A673 (cell line): Measurements from ENCODE around the gene SLC35D2. TPM values are rescaled to one million over a fixed set of nuclear protein-coding genes. Genes with fewer than 3 reads are reported as not detected.
A peak's percentile ranks its signal among the peaks of the same experiment; 100 is the strongest.

Experiments used
- BruUV-seq: library from RNA; stranded (reverse); fragments of 400-500 nt; replicated peaks from 2 replicates; lab custom pipeline; 2021; lab: Mats Ljungman, UMichigan
- CTCF ChIA-PET: fragments of 300-600 bp; sonication (Branson Sonifier 250); formaldehyde crosslinking; loops from one replicate; lab custom pipeline; 2022; ENCODE audit warnings: antibody characterized with exemption; lab: Charles Lee
- POLR2A ChIA-PET: fragments of 300-600 bp; sonication (Branson Sonifier 250); formaldehyde crosslinking; loops from one replicate; lab custom pipeline; 2022; ENCODE audit warnings: antibody characterized with exemption; ENCODE audit not compliant: low non-redundant PET; lab: Charles Lee
- DNase-seq: peaks from one replicate; pipeline ENCODE4 v3.0.0-alpha.2; 2015; ENCODE audit warnings: low spot score
- H3K27ac ChIP-seq: fragments of 200-600 bp; sonication (generic); 2 replicates; pipeline ENCODE4 v1.5.1; 2016; ENCODE audit warnings: mixed run types, low read depth, mild to moderate bottlenecking, mixed read lengths, antibody characterized with exemption, low read length; ENCODE audit not compliant: poor library complexity, severe bottlenecking
- H3K27me3 ChIP-seq: fragments of 200-600 bp; sonication (generic); replicated peaks from 2 replicates; pipeline ENCODE4 v1.6.1; 2017; ENCODE audit warnings: mixed run types, low read depth, mild to moderate bottlenecking, mixed read lengths, antibody characterized with exemption, low read length; ENCODE audit not compliant: insufficient read depth, poor library complexity
- H3K36me3 ChIP-seq: fragments of 200-600 bp; sonication (generic); 2 replicates; pipeline ENCODE4 v1.6.1; 2016; ENCODE audit warnings: mixed run types, mild to moderate bottlenecking, mixed read lengths, antibody characterized with exemption, low read length; ENCODE audit not compliant: insufficient read depth, poor library complexity, severe bottlenecking
- H3K4me1 ChIP-seq: fragments of 200-600 bp; sonication (generic); 2 replicates; pipeline ENCODE4 v1.6.1; 2017; ENCODE audit warnings: mixed run types, mild to moderate bottlenecking, mixed read lengths, antibody characterized with exemption, low read length; ENCODE audit not compliant: insufficient read depth, poor library complexity, severe bottlenecking
- H3K4me3 ChIP-seq: fragments of 200-600 bp; sonication (generic); 2 replicates; pipeline ENCODE4 v1.5.1; 2016; ENCODE audit warnings: low read depth, mixed run types, mild to moderate bottlenecking, mixed read lengths, low read length; ENCODE audit not compliant: poor library complexity, severe bottlenecking
- H3K9me3 ChIP-seq: fragments of 200-600 bp; sonication (generic); 2 replicates; pipeline ENCODE4 v1.6.1; 2016; ENCODE audit warnings: mixed run types, low read depth, mild to moderate bottlenecking, mixed read lengths, antibody characterized with exemption, low read length; ENCODE audit not compliant: poor library complexity, severe bottlenecking
- CTCF ChIP-seq: fragments of 300-800, 200-600 bp; sonication (generic); conservative IDR thresholded peaks from 2 replicates; pipeline ENCODE4 v1.5.1; 2017; ENCODE audit warnings: low read depth, mild to moderate bottlenecking, antibody characterized with exemption, low read length, moderate library complexity, mixed read lengths
- EZH2 ChIP-seq: fragments of 200-600 bp; sonication (generic); IDR thresholded peaks from 2 replicates; pipeline ENCODE4 v1.6.1; 2017; ENCODE audit warnings: borderline replicate concordance, low read depth, mild to moderate bottlenecking, mixed read lengths, antibody characterized with exemption, low read length; ENCODE audit not compliant: poor library complexity, severe bottlenecking
- intact Hi-C: fragments of 100-400 bp; cut with micrococcal nuclease; formaldehyde crosslinking; loops from one replicate; pipeline ENCODE4 v1.10.0; 2022; ENCODE audit not compliant: unreplicated experiment
- total RNA-seq: library from RNA; stranded (reverse); gene quantifications from 2 replicates; pipeline ENCODE4 v1.2.3, GENCODE V29; 2021

SLC35D2 gene
- total RNA-seq, 1 experiment from 2014 or later, result 1.1 TPM

GRCh38 chr9:96418083-96418919 is 34.8 kb upstream of the SLC35D2 start, which contains the start of gene ZNF367:
Gene ZNF367, minus strand, starts transcription at chr9:96418370. Its CDS starts 338 bp downstream, at chr9:96418032.
- no peaks in the 10 kb centered on the region for H3K9me3 ChIP-seq
- peaks cover 21% of the 10 kb centered on the region for H3K4me1 ChIP-seq
- CTCF ChIA-PET, result no interaction called here
- intact Hi-C loops, result no loop called here
- POLR2A ChIA-PET, result no interaction called here
- no peaks in the 10 kb centered on the region for H3K27me3 ChIP-seq
- peak; percentile 99 for DNase-seq
- no peak for TF ChIP-seq EZH2
- TF ChIP-seq CTCF, result no peak
- peak within 1 kb of the TSS; percentile 99 for H3K27ac ChIP-seq
- H3K36me3 ChIP-seq, result no peaks in the 10 kb centered on the region
- BruUV-seq, result no TSS peak
- H3K4me3 ChIP-seq, result peak within 1 kb of the TSS; percentile 82

GRCh38 chr9:96417661-96418082 is 34.2 kb upstream of the SLC35D2 start:
- Histone ChIP-seq H3K4me3 (peak overlapping the region; percentile 82), H3K27me3 (no peaks in the 10 kb centered on the region), H3K36me3 (no peaks in the 10 kb centered on the region), H3K4me1 (peaks cover 21% of the 10 kb centered on the region), H3K27ac (peak overlapping the region; percentile 99), H3K9me3 (no peaks in the 10 kb centered on the region)
- TF ChIP-seq EZH2, result no peak
- no peak for TF ChIP-seq CTCF
- no peak for DNase-seq
- BruUV-seq, result TSS peak; percentile 28
- ChIA-PET POLR2A (no interaction called here), CTCF (no interaction called here)
- intact Hi-C loops, result no loop called here

GRCh38 chr9:96417051-96417586 is 33.6 kb upstream of the SLC35D2 start:
- peaks cover 21% of the 10 kb centered on the region for H3K4me1 ChIP-seq
- BruUV-seq, result no TSS peak
- ChIA-PET POLR2A (no interaction called here), CTCF (no interaction called here)
- peak overlapping the region; percentile 82 for H3K4me3 ChIP-seq
- TF ChIP-seq CTCF (no peak), EZH2 (no peak)
- no peaks in the 10 kb centered on the region for H3K9me3 ChIP-seq
- H3K27me3 ChIP-seq, result no peaks in the 10 kb centered on the region
- peak overlapping the region; percentile 72 for H3K27ac ChIP-seq
- intact Hi-C loops, result no loop called here
- peak; percentile 88 for DNase-seq
- no peaks in the 10 kb centered on the region for H3K36me3 ChIP-seq
